ENCODE data around the gene NAV2. TPM values are rescaled to one million over a fixed set of nuclear protein-coding genes. Genes with fewer than 3 reads are reported as not detected.

NAV2 gene
- total RNA-seq, 1 experiment from 2014 or later = 63.5 TPM

- Mint-ChIP-seq H3K4me1 (ENCODE audit: low read depth, unreplicated experiment) (peaks cover 74% of the 10 kb centered on the region), H3K27me3 (ENCODE audit: insufficient read depth, unreplicated experiment) (no peaks in the 10 kb centered on the region), H3K9me3 (ENCODE audit: unreplicated experiment) (no peaks in the 10 kb centered on the region), H3K27ac (ENCODE audit: unreplicated experiment) (peak overlapping the region; percentile 91), H3K4me3 (ENCODE audit: unreplicated experiment) (no peak overlapping the region), H3K36me3 (ENCODE audit: insufficient read depth, unreplicated experiment) (peaks cover 54% of the 10 kb centered on the region)
- BruUV-seq (replicated peaks) = no TSS peak
- ChIA-PET POLR2A (no interaction called here), CTCF (interaction anchor here (0.9 kb wide), 2 partner anchors 15 to 81 kb away, joined by 3 read pairs; no protein-coding TSS in a partner anchor)
- no peak for DNase-seq
- Histone ChIP-seq H3K36me3 (ENCODE audit: control insufficient read depth, insufficient read depth, low read length) (no peaks in the 10 kb centered on the region), H3K4me1 (peaks cover 91% of the 10 kb centered on the region), H3K27me3 (replicated peaks; ENCODE audit: control insufficient read depth, insufficient read depth, low read length) (no peaks in the 10 kb centered on the region), H3K9me3 (no peaks in the 10 kb centered on the region), H3K4me3 (ENCODE audit: low read depth, low read length) (no peak overlapping the region)
- intact Hi-C loops (cut with micrococcal nuclease; ENCODE audit: unreplicated experiment) = no loop called here
- TF ChIP-seq, protein P1, sequence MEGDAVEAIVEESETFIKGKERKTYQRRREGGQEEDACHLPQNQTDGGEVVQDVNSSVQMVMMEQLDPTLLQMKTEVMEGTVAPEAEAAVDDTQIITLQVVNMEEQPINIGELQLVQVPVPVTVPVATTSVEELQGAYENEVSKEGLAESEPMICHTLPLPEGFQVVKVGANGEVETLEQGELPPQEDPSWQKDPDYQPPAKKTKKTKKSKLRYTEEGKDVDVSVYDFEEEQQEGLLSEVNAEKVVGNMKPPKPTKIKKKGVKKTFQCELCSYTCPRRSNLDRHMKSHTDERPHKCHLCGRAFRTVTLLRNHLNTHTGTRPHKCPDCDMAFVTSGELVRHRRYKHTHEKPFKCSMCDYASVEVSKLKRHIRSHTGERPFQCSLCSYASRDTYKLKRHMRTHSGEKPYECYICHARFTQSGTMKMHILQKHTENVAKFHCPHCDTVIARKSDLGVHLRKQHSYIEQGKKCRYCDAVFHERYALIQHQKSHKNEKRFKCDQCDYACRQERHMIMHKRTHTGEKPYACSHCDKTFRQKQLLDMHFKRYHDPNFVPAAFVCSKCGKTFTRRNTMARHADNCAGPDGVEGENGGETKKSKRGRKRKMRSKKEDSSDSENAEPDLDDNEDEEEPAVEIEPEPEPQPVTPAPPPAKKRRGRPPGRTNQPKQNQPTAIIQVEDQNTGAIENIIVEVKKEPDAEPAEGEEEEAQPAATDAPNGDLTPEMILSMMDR (IDR thresholded peaks at IDR 0.05; ENCODE audit: insufficient read depth in 1 of 2, low read depth in 1 of 2, low read length in 1 of 2, severe bottlenecking in 1 of 2, unreplicated experiment in 1 of 2) = no peak
These were observed 322.7 kb downstream of the NAV2 start for GRCh38 chr11:20035375-20035700.

- Mint-ChIP-seq H3K4me1 (ENCODE audit: low read depth, unreplicated experiment) (peaks cover 70% of the 10 kb centered on the region), H3K27me3 (ENCODE audit: insufficient read depth, unreplicated experiment) (no peaks in the 10 kb centered on the region), H3K4me3 (ENCODE audit: unreplicated experiment) (no peak overlapping the region), H3K27ac (ENCODE audit: unreplicated experiment) (peak overlapping the region; percentile 91), H3K36me3 (ENCODE audit: insufficient read depth, unreplicated experiment) (peaks cover 58% of the 10 kb centered on the region), H3K9me3 (ENCODE audit: unreplicated experiment) (no peaks in the 10 kb centered on the region)
- no peaks in the 10 kb centered on the region for H3K9me3 ChIP-seq
- no peaks in the 10 kb centered on the region for H3K27me3 ChIP-seq (replicated peaks; ENCODE audit: control insufficient read depth, insufficient read depth, low read length)
- intact Hi-C loops (cut with micrococcal nuclease; ENCODE audit: unreplicated experiment) = loop anchor here (2.0 kb wide), 1 partner anchor 131 kb away; no protein-coding TSS in a partner anchor
- ChIA-PET CTCF (interaction anchor here (0.9 kb wide), 2 partner anchors 14 to 82 kb away, joined by 3 read pairs; no protein-coding TSS in a partner anchor), POLR2A (no interaction called here)
- TF ChIP-seq, protein P1 (IDR thresholded peaks at IDR 0.05; ENCODE audit: insufficient read depth in 1 of 2, low read depth in 1 of 2, low read length in 1 of 2, severe bottlenecking in 1 of 2, unreplicated experiment in 1 of 2) = no peak
- no peak for DNase-seq
- peaks cover 85% of the 10 kb centered on the region for H3K4me1 ChIP-seq
- no peak overlapping the region for H3K4me3 ChIP-seq (ENCODE audit: low read depth, low read length)
- BruUV-seq (replicated peaks) = no TSS peak
- no peaks in the 10 kb centered on the region for H3K36me3 ChIP-seq (ENCODE audit: control insufficient read depth, insufficient read depth, low read length)
These were observed 323.3 kb downstream of the NAV2 start for GRCh38 chr11:20035701-20036601.

DNA sequence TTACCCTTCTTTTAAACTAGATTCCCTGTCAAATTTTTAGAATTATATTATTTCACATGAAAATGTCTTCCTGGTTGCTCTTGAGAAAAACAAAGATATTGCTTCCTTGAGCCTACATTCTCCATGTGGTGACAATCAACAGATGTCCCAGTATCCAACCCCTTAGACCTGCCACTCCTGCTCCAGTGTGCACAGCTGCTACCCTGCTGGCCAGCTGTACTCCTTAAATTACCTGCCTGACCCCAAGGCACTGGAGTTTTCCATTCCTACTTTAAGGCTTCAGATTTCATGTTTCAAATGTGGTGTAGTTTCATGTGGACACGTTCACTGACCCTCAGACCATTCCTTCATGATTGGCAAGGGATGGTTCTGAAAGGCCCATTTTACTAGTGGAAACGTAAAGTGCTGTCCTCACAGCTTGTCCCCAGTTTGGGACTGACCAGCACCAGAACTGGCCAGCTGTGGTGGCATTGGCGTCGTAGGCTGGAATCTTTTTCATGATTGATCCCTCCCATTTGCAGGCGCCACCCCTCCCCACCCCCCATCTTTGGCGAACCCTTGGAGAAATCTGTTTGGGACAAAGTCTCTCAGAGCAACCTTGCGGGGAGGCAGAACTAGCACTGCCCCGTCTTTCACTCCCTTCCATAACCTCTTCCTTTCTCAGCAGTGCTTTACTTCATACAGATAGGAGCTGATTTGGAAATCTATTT is 324.1 kb downstream of the NAV2 start:
- Mint-ChIP-seq H3K4me3 (ENCODE audit: unreplicated experiment) (no peak overlapping the region), H3K27ac (ENCODE audit: unreplicated experiment) (peak overlapping the region; percentile 91), H3K4me1 (ENCODE audit: low read depth, unreplicated experiment) (peaks cover 66% of the 10 kb centered on the region), H3K9me3 (ENCODE audit: unreplicated experiment) (no peaks in the 10 kb centered on the region), H3K27me3 (ENCODE audit: insufficient read depth, unreplicated experiment) (no peaks in the 10 kb centered on the region), H3K36me3 (ENCODE audit: insufficient read depth, unreplicated experiment) (peaks cover 59% of the 10 kb centered on the region)
- Histone ChIP-seq H3K9me3 (no peaks in the 10 kb centered on the region), H3K4me1 (peaks cover 84% of the 10 kb centered on the region), H3K27me3 (replicated peaks; ENCODE audit: control insufficient read depth, insufficient read depth, low read length) (no peaks in the 10 kb centered on the region), H3K4me3 (ENCODE audit: low read depth, low read length) (no peak overlapping the region), H3K36me3 (ENCODE audit: control insufficient read depth, insufficient read depth, low read length) (no peaks in the 10 kb centered on the region)
- CTCF ChIA-PET = interaction anchor here (0.6 kb wide), 1 partner anchor 16 kb away, joined by 4 read pairs; no protein-coding TSS in a partner anchor
- TF ChIP-seq, protein P1 (IDR thresholded peaks at IDR 0.05; ENCODE audit: insufficient read depth in 1 of 2, low read depth in 1 of 2, low read length in 1 of 2, severe bottlenecking in 1 of 2, unreplicated experiment in 1 of 2) = no peak
- no peak for DNase-seq
- POLR2A ChIA-PET = no interaction called here
- intact Hi-C loops (cut with micrococcal nuclease; ENCODE audit: unreplicated experiment) = loop anchor here (2.0 kb wide), 1 partner anchor 132 kb away; no protein-coding TSS in a partner anchor
- BruUV-seq (replicated peaks) = no TSS peak
